PFSK-1 (cell line): ENCODE measurements around the gene ITPKB.

Experiments
- FOXP2 ChIP-seq: optimal IDR thresholded peaks from 2 replicates; pipeline ENCODE3; 2011; ENCODE audit warnings: borderline replicate concordance, control low read depth, inconsistent platforms; ENCODE audit not compliant: insufficient read depth; ENCODE audit errors: extremely low read length, extremely low read depth
- POLR2AphosphoS5 ChIP-seq: IDR thresholded peaks from 2 replicates; pipeline ENCODE4 v1.6.1; 2012; ENCODE audit warnings: low read depth, mild to moderate bottlenecking, control low read depth, low read length, moderate library complexity
- SIN3A ChIP-seq: IDR thresholded peaks from 2 replicates; pipeline ENCODE4 v1.6.1; 2012; ENCODE audit warnings: mild to moderate bottlenecking, low read length, moderate library complexity, borderline replicate concordance; ENCODE audit not compliant: insufficient read depth
- TAF1 ChIP-seq: IDR thresholded peaks from 2 replicates; pipeline ENCODE4 v1.6.1; 2012; ENCODE audit warnings: low read length, control low read depth, borderline replicate concordance; ENCODE audit not compliant: insufficient read depth
- TF ChIP-seq, protein P1 (sequence below), 2 experiments: IDR thresholded peaks; 2 replicates each; pipeline versions ENCODE4 v1.6.1 to v1.8.0; 2011 to 2012; ENCODE audit warnings: low read depth in 2 of 2, low read length in 2 of 2, control low read depth in 1 of 2, inconsistent platforms in 1 of 2, mild to moderate bottlenecking in 1 of 2, moderate library complexity in 1 of 2; ENCODE audit not compliant: insufficient read depth in 1 of 2

Gene ITPKB

DNA sequence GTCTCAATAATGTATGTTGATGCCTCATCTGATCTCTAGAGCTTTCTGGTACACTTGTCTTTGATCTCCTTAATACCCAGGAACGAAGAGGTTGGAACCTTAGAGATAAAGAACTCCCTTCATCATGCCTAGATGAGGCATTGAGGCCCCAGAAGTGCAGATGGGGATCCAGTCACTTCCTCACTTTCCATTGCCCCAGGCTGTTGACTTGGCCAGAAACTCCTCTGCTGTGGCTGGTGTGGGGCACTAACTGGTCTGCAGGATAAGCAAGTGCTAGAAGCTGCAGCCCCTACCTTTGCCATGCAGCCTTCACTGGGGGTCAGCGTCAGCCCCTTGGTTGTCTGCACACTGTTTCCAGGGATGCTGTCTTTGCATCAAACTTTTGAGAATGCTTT, 140.6 kb downstream of the ITPKB start:
- no peak for TF ChIP-seq SIN3A
- TF ChIP-seq, protein P1, sequence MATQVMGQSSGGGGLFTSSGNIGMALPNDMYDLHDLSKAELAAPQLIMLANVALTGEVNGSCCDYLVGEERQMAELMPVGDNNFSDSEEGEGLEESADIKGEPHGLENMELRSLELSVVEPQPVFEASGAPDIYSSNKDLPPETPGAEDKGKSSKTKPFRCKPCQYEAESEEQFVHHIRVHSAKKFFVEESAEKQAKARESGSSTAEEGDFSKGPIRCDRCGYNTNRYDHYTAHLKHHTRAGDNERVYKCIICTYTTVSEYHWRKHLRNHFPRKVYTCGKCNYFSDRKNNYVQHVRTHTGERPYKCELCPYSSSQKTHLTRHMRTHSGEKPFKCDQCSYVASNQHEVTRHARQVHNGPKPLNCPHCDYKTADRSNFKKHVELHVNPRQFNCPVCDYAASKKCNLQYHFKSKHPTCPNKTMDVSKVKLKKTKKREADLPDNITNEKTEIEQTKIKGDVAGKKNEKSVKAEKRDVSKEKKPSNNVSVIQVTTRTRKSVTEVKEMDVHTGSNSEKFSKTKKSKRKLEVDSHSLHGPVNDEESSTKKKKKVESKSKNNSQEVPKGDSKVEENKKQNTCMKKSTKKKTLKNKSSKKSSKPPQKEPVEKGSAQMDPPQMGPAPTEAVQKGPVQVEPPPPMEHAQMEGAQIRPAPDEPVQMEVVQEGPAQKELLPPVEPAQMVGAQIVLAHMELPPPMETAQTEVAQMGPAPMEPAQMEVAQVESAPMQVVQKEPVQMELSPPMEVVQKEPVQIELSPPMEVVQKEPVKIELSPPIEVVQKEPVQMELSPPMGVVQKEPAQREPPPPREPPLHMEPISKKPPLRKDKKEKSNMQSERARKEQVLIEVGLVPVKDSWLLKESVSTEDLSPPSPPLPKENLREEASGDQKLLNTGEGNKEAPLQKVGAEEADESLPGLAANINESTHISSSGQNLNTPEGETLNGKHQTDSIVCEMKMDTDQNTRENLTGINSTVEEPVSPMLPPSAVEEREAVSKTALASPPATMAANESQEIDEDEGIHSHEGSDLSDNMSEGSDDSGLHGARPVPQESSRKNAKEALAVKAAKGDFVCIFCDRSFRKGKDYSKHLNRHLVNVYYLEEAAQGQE (IDR thresholded peaks at IDR 0.05; ENCODE audit: insufficient read depth in 1 of 2, low read depth in 2 of 2, low read length in 2 of 2): no peak
- no peak for TF ChIP-seq TAF1

GRCh38 chr1:226597616-226598454, 141.2 kb downstream of the ITPKB start:
- TF ChIP-seq POLR2AphosphoS5: no peak
- TF ChIP-seq FOXP2: no peak
- no peak for TF ChIP-seq SIN3A
- TF ChIP-seq TAF1: no peak
- TF ChIP-seq, protein P1 (IDR thresholded peaks at IDR 0.05; ENCODE audit: insufficient read depth in 1 of 2, low read depth in 2 of 2, low read length in 2 of 2): no peak

- TF ChIP-seq SIN3A: no peak
- TF ChIP-seq, protein P1 (IDR thresholded peaks at IDR 0.05; ENCODE audit: insufficient read depth in 1 of 2, low read depth in 2 of 2, low read length in 2 of 2): no peak
- no peak for TF ChIP-seq POLR2AphosphoS5
- TF ChIP-seq FOXP2: no peak
- no peak for TF ChIP-seq TAF1
Measured at GRCh38 chr1:226596531-226597165, 142.4 kb downstream of the ITPKB start.

- TF ChIP-seq, protein P1 (IDR thresholded peaks at IDR 0.05; ENCODE audit: insufficient read depth in 1 of 2, low read depth in 2 of 2, low read length in 2 of 2): no peak
- no peak for TF ChIP-seq FOXP2
- TF ChIP-seq SIN3A: no peak
Measured at GRCh38 chr1:226593541-226593940, 145.5 kb downstream of the ITPKB start.
